ENCODE results near the gene PAPSS1. TPM values are rescaled to one million over a fixed set of nuclear protein-coding genes. Genes with fewer than 3 reads are reported as not detected.

The PAPSS1 gene
- total and polyA plus RNA-seq, 2 of the 8 experiments (the other 6 are each of a cell fraction or from before 2014, with no cell fraction given) = 79.2 to 98.5 TPM

DNA sequence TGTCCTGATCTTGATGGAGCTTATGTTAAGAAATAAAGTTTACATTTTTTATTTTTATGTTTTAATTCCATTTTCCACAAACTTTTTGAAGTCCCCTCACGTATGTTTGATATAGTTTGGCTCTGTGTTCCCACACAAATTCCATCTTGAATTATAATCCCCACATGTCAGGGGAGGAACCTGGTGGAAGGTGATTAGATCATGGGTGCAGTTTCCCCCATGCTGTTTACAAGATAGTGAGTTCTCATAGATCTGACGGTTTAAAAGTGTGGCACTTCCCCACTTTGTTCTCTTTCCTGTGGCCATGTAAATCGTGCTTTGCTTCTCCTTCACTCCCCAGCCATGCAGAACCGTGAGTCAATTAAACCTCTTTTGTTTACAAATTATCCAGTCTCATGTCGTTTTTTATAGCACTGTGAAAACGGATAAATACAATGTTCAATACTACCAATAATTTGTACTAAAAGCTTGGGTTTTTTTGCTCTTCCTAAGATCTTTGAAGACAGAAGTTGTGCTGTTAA is 89.8 kb downstream of the PAPSS1 start (continued):
- TF ChIP-seq, protein P1, sequence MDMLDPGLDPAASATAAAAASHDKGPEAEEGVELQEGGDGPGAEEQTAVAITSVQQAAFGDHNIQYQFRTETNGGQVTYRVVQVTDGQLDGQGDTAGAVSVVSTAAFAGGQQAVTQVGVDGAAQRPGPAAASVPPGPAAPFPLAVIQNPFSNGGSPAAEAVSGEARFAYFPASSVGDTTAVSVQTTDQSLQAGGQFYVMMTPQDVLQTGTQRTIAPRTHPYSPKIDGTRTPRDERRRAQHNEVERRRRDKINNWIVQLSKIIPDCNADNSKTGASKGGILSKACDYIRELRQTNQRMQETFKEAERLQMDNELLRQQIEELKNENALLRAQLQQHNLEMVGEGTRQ (IDR thresholded peaks at IDR 0.05; ENCODE audit: low read length) = no peak
- TF ChIP-seq PHF8 (conservative IDR thresholded peaks at IDR 0.05; ENCODE audit: low read depth, low read length) = no peak
- TF ChIP-seq SRF (IDR thresholded peaks at IDR 0.05; ENCODE audit: low read depth, low read length) = no peak
- no peak for TF ChIP-seq ASH2L (IDR thresholded peaks at IDR 0.05; ENCODE audit: low read length)
- no peak for TF ChIP-seq RBBP5 (IDR thresholded peaks at IDR 0.05; ENCODE audit: borderline replicate concordance, low read depth, low read length)
- no peak for TF ChIP-seq BACH1 (IDR thresholded peaks at IDR 0.05; ENCODE audit: low read length)

All from H1 (cell line).